HG03135 (cell line): ENCODE data around the gene FRMD7.
"Not testable (repeated sequence)": the region's sequence is repeated elsewhere in the genome, so short reads cannot be mapped to it uniquely, and the experiment has no call there.

Experiments
- ATAC-seq: cut with Tn5 transposase; IDR thresholded peaks from one replicate; pipeline ENCODE4 v1.9.1; 2021; ENCODE audit warnings: mild to moderate bottlenecking, moderate library complexity; ENCODE audit not compliant: unreplicated experiment

FRMD7 gene

GRCh38 chrX:132093239-132093860, 34.5 kb downstream of the FRMD7 start:
- ATAC-seq = no peak

- no peak for ATAC-seq
Observed at GRCh38 chrX:132092439-132093065, 35.3 kb downstream of the FRMD7 start.

GRCh38 chrX:132090403-132091159, 37.2 kb downstream of the FRMD7 start:
- no peak for ATAC-seq

- ATAC-seq = no peak
Observed at GRCh38 chrX:132088864-132089263, 39.0 kb downstream of the FRMD7 start.

- no peak for ATAC-seq
Observed at GRCh38 chrX:132086672-132087071, 41.1 kb downstream of the FRMD7 start.

- ATAC-seq = no peak
Observed at GRCh38 chrX:132085786-132086185, 42.0 kb downstream of the FRMD7 start.

- no peak for ATAC-seq
Observed at GRCh38 chrX:132077912-132078311, 49.9 kb downstream of the FRMD7 start.

- no peak for ATAC-seq
Observed at GRCh38 chrX:132077414-132077813, 50.4 kb downstream of the FRMD7 start.

GRCh38 chrX:132071254-132071653, 56.6 kb downstream of the FRMD7 start:
- ATAC-seq = no peak

GRCh38 chrX:132068405-132068804, 59.4 kb downstream of the FRMD7 start:
- no peak for ATAC-seq

- no peak for ATAC-seq
Observed at GRCh38 chrX:132063862-132064261, 64.0 kb downstream of the FRMD7 start.

- ATAC-seq = no peak
Observed at GRCh38 chrX:132063334-132063733, 64.5 kb downstream of the FRMD7 start.

GRCh38 chrX:132059973-132060540, 67.8 kb downstream of the FRMD7 start:
- no peak for ATAC-seq

- ATAC-seq = no peak
Observed at GRCh38 chrX:132058975-132059374, 68.8 kb downstream of the FRMD7 start.

GRCh38 chrX:132058050-132058449, 69.8 kb downstream of the FRMD7 start:
- ATAC-seq = no peak

- ATAC-seq = not testable (repeated sequence)
Observed at GRCh38 chrX:132051778-132052177, 76.0 kb downstream of the FRMD7 start.

GRCh38 chrX:132046533-132046932, 81.3 kb downstream of the FRMD7 start:
- no peak for ATAC-seq

- no peak for ATAC-seq
Observed at GRCh38 chrX:132045456-132045855, 82.4 kb downstream of the FRMD7 start.

- no peak for ATAC-seq
Observed at GRCh38 chrX:132044953-132045352, 82.9 kb downstream of the FRMD7 start.

- no peak for ATAC-seq
Observed at GRCh38 chrX:132043977-132044376, 83.8 kb downstream of the FRMD7 start.

- ATAC-seq = no peak
Observed at GRCh38 chrX:132041015-132041414, 86.8 kb downstream of the FRMD7 start.

GRCh38 chrX:132040066-132040465, 87.8 kb downstream of the FRMD7 start:
- no peak for ATAC-seq
